RWPE2 (cell line): ENCODE results near the gene CELF2.

Source experiments
- ATAC-seq: fragments of 200-7000 bp; cut with Tn5 transposase; 3 replicates; pipeline ENCODE4 v1.9.1; 2021; ENCODE audit warnings: low read depth
- DNase-seq: peaks from one replicate; pipeline ENCODE4 v3.0.0-alpha.2; 2020; ENCODE audit warnings: low spot score
- H3K27ac ChIP-seq: fragments of 450-650 bp; 2 replicates; pipeline ENCODE4 v1.5.1; 2017; ENCODE audit warnings: mild to moderate bottlenecking; ENCODE audit not compliant: poor library complexity, severe bottlenecking
- H3K27me3 ChIP-seq: fragments of 250-450 bp; sonication (Bioruptor Pico); 2 replicates; pipeline ENCODE4 v1.5.1; 2021; ENCODE audit warnings: mild to moderate bottlenecking, moderate library complexity; ENCODE audit not compliant: insufficient read depth, poor library complexity, severe bottlenecking
- H3K36me3 ChIP-seq: fragments of 250-450 bp; sonication (Bioruptor Pico); 2 replicates; pipeline ENCODE4 v1.5.1; 2020; ENCODE audit warnings: low read depth, mild to moderate bottlenecking, moderate library complexity
- H3K4me1 ChIP-seq: fragments of 250-450 bp; sonication (Bioruptor Pico); 2 replicates; pipeline ENCODE4 v1.5.1; 2021; ENCODE audit warnings: mild to moderate bottlenecking, moderate library complexity; ENCODE audit not compliant: insufficient read depth, poor library complexity, severe bottlenecking
- H3K4me3 ChIP-seq: fragments of 250-450 bp; sonication (Bioruptor Pico); 2 replicates; pipeline ENCODE4 v1.5.1; 2021; ENCODE audit warnings: mild to moderate bottlenecking, moderate library complexity; ENCODE audit not compliant: severe bottlenecking
- H3K9me3 ChIP-seq: fragments of 250-450 bp; sonication (Bioruptor Pico); 2 replicates; pipeline ENCODE4 v1.5.1; 2021; ENCODE audit warnings: mild to moderate bottlenecking, moderate library complexity; ENCODE audit not compliant: severe bottlenecking
- CTCF ChIP-seq: fragments of 450-650 bp; IDR thresholded peaks from one replicate; pipeline ENCODE4 v1.5.1; 2017; ENCODE audit warnings: mild to moderate bottlenecking, moderate library complexity; ENCODE audit not compliant: poor library complexity, severe bottlenecking

Gene CELF2

GRCh38 chr10:11218395-11218794, 200.7 kb downstream of the CELF2 start:
- ATAC-seq (no peak), DNase-seq (no peak)
- Histone ChIP-seq H3K4me1 (no peaks in the 10 kb centered on the region), H3K9me3 (no peaks in the 10 kb centered on the region), H3K27ac (no peak overlapping the region), H3K27me3 (no peaks in the 10 kb centered on the region), H3K4me3 (no peak overlapping the region), H3K36me3 (no peaks in the 10 kb centered on the region)
- TF ChIP-seq CTCF, result no peak

- Histone ChIP-seq H3K27ac (no peak overlapping the region), H3K4me1 (no peaks in the 10 kb centered on the region), H3K4me3 (no peak overlapping the region), H3K9me3 (no peaks in the 10 kb centered on the region), H3K36me3 (no peaks in the 10 kb centered on the region), H3K27me3 (no peaks in the 10 kb centered on the region)
- ATAC-seq (no peak), DNase-seq (no peak)
- TF ChIP-seq CTCF, result no peak
These were observed 201.8 kb downstream of the CELF2 start for GRCh38 chr10:11219431-11219830.

GRCh38 chr10:11223081-11223480, 205.4 kb downstream of the CELF2 start:
- Histone ChIP-seq H3K9me3 (no peaks in the 10 kb centered on the region), H3K27me3 (no peaks in the 10 kb centered on the region), H3K4me3 (no peak overlapping the region), H3K4me1 (no peaks in the 10 kb centered on the region), H3K27ac (no peak overlapping the region), H3K36me3 (no peaks in the 10 kb centered on the region)
- ATAC-seq (no peak), DNase-seq (no peak)
- no peak for TF ChIP-seq CTCF

GRCh38 chr10:11223507-11224140, 206.0 kb downstream of the CELF2 start:
- Histone ChIP-seq H3K9me3 (no peaks in the 10 kb centered on the region), H3K36me3 (no peaks in the 10 kb centered on the region), H3K4me1 (no peaks in the 10 kb centered on the region), H3K27ac (no peak overlapping the region), H3K27me3 (no peaks in the 10 kb centered on the region), H3K4me3 (no peak overlapping the region)
- ATAC-seq, result no peak
- TF ChIP-seq CTCF, result no peak
- DNase-seq, result no peak

- no peak overlapping the region for H3K27ac ChIP-seq
- ATAC-seq (no peak), DNase-seq (no peak)
- H3K9me3 ChIP-seq, result no peaks in the 10 kb centered on the region
- no peak for TF ChIP-seq CTCF
- no peaks in the 10 kb centered on the region for H3K36me3 ChIP-seq
- H3K4me3 ChIP-seq, result no peak overlapping the region
- H3K4me1 ChIP-seq, result no peaks in the 10 kb centered on the region
- no peaks in the 10 kb centered on the region for H3K27me3 ChIP-seq
These were observed 206.6 kb downstream of the CELF2 start for GRCh38 chr10:11224321-11224720.
